GM13976 (cell line): ENCODE results near the gene IER5.
"Not testable (repeated sequence)": the region's sequence is repeated elsewhere in the genome, so short reads cannot be mapped to it uniquely, and the experiment has no call there.

Experiments used
- DNase-seq: peaks from one replicate; pipeline ENCODE4 v3.0.0; 2012; ENCODE audit warnings: low spot score
- in situ Hi-C: fragments of 300-500 bp; cut with MboI; formaldehyde crosslinking; loops from one replicate; pipeline ENCODE4 v1.12.0; 2022; ENCODE audit warnings: low sequenced_read_pairs, mixed read lengths, inconsistent platforms; ENCODE audit not compliant: unreplicated experiment
- TF ChIP-seq, protein P1 (sequence below): IDR thresholded peaks from 2 replicates; pipeline ENCODE4 v1.5.1; 2012; ENCODE audit warnings: borderline replicate concordance, mild to moderate bottlenecking; ENCODE audit not compliant: insufficient read depth; ENCODE audit errors: extremely low read depth, missing control alignments, control extremely low read depth

Gene IER5

DNA sequence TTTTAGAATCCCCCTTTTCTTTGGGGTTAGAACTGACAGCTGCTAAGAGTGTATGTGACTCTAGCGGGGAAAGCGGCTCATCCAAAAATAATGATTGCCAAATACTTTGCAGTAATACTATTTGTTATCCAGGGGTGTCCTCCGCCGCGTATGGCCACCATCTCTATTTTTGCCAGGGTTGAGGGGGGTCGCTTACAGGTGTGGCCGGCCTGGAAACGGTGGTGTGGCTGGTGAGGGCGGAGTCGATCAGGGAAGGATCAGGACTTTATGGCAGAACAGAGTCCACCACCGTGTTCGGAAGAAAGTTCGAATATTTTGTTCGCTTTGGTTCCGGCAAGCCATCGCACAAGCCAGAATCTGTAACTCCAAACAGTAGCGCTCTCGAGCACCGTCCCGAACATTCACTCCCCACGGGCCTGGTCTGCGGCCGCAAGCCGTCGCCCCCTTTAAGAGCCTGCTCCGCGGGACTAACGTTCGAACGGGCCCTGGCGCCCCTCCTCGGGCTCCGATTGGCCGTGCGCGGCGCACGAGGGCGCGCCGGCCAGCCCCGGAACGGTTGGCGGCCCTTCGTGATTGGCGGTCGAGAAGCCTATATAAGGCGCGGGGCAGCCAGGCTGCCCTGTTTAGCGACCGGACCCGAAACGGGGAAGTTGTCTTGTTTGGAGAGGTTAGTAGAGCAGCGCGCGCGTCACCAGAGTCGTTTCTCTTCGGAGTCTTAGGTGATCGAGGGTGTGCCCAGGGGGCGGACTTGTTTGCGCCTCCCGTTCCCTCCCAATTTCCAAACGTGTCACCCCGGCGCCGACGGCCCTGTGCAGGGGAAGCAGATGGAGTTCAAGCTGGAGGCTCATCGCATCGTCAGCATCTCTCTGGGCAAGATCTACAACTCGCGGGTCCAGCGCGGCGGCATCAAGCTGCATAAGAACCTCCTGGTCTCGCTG is at the start of gene IER5:
TSS of gene IER5 (plus strand) at position 622 of the 938 bp plus-strand sequence. CDS start at position 825, 203 bp downstream.
- in situ Hi-C loops, result no loop called here
- TF ChIP-seq, protein P1, sequence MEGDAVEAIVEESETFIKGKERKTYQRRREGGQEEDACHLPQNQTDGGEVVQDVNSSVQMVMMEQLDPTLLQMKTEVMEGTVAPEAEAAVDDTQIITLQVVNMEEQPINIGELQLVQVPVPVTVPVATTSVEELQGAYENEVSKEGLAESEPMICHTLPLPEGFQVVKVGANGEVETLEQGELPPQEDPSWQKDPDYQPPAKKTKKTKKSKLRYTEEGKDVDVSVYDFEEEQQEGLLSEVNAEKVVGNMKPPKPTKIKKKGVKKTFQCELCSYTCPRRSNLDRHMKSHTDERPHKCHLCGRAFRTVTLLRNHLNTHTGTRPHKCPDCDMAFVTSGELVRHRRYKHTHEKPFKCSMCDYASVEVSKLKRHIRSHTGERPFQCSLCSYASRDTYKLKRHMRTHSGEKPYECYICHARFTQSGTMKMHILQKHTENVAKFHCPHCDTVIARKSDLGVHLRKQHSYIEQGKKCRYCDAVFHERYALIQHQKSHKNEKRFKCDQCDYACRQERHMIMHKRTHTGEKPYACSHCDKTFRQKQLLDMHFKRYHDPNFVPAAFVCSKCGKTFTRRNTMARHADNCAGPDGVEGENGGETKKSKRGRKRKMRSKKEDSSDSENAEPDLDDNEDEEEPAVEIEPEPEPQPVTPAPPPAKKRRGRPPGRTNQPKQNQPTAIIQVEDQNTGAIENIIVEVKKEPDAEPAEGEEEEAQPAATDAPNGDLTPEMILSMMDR, result no peak
- peak; percentile 94 for DNase-seq

DNA sequence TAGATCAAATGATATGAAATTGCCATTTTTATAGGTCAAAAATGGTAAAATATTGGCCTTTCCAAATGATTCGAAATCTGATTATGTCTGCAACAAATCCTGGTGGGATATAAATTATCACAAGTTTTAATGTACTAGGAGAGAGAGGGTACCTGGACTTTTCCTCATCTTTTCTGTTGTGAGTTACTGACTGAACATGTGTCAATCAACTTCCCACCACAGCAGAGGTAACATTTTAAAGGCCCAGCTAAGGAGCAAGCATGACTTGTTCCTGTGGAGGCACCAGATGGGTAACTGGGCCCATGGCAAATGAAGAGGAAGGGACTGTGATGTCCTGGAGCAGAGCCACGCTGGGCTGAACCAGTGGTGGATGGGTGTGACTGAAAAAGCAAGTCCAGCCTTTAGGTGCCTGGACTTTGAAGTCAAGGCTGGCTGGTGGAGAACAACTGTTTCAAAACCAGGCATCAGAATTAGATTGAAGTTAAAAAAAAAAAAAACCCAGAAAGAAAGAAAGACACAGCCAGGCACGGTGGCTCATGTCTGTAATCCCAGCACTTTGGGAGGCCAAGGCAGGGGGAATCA is 48.1 kb upstream of the IER5 start:
- in situ Hi-C loops, result no loop called here
- TF ChIP-seq, protein P1, result no peak
- DNase-seq, result no peak

DNA sequence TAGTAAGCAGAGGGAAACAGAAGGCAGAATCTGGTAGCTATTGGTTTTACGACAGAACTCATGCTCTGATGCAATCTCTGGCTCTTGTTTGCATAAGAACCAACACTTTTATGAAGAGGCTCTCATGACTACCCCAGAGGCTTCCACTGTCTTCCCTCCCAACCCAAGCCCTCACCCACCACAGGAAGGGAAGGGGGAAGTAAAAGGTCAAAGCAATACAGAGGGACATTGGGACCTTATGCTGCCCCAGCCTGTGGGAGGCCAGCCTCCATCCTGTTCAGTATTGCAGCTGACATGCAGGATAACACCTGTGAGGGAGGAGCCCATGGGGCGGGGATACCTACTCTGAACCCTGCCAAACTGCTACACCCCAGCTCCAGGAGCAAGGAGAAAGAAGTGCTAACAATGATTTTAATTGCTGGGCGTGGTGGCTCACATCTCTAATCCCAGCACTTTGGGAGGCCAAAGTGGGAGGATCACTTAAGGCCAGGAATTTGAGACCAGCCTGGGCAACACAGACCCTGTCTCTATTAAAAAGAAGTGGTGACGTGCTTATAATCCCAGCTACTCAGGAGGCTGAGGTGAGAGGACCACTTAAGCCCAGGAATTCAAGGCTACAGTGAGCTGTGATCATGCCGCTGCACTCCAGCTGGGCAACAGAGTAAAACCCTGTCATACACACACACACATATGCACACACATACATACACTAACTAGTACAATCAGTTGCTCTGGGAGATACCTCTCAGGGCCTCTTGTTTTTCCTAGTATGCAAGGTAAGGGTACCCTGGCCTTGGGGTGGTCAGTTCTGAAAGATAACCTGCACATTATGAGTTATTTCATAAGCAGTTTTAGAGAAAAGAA is 45.2 kb upstream of the IER5 start:
- DNase-seq, result no peak
- in situ Hi-C loops, result no loop called here
- TF ChIP-seq, protein P1, result no peak

DNA sequence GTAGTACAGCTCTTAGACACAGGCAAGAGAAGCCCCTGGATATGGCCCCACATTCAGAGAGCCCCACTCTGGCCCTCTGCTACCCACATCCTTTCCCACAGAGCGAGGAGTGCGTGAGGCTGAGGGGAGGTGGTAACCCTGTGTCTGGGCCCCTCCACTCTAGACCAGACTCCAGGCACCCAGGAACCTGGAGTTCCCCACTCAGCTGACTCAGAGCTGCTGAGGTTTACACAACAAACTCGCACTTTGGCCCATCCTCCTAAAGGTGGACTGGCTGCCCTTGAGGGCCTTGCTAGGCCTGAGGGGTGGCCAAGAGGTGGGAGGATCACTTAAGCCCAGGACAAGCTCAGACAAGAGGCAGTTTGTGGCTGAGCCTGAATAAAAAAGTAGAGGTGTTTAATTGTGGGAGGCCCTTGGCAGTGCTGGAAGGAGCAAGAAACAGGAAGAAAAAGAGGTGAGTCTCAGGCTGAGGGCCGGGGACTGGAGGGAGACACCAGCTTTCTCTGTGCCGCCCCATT is 44.0 kb upstream of the IER5 start:
- TF ChIP-seq, protein P1, result no peak
- in situ Hi-C loops, result no loop called here
- peak; percentile 78 for DNase-seq

DNA sequence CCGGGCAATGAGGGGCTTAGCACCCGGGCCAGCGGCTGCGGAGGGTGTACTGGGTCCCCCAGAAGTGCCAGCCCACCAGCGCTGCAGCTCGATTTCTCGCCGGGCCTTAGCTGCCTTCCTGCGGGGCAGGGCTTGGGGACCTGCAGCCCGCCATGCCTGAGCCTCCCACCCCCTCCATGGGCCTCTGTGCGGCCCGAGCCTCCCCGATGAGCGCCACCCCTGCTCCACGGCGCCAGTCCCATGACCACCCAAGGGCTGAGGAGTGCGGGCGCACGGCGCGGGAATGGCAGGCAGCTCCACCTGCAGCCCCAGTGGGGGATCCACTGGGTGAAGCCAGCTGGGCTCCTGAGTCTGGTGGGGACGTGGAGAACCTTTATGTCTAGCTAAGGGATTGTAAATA is 42.6 kb upstream of the IER5 start:
- in situ Hi-C loops, DNase-seq: not testable (repeated sequence)

DNA sequence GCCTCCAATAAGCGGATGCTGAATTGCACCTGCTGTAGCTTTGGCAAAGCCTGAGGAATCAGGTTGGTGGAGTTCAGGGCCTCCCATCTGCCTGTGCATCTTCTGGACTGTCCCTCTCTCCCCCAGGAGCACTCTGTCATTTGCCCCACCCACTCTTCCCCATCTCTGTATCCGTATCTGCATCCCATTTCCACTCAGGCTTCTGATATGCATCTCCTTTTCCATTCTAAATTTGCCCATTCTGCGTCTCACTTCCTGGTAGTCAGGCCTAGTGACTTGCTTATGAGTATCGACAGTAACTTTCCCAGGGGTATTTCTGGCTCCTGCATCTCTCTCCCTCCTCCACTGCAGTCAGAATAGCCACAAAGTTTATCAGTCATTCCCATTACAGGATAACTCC is 39.1 kb upstream of the IER5 start:
- no peak for DNase-seq
- in situ Hi-C loops, result no loop called here
- TF ChIP-seq, protein P1, result no peak
